Stomach smooth muscle (tissue), 2 donors: ENCODE data around the gene CLCN7.

ENCODE experiments used
- H3K27ac ChIP-seq: one replicate; pipeline ENCODE4 v1.7.0; 2013; ENCODE audit warnings: mild to moderate bottlenecking, low read length, inconsistent platforms
- H3K27me3 ChIP-seq, 2 donors: one replicate each; pipeline ENCODE4 v1.7.0; 2013; ENCODE audit warnings: low read length in 2 of 2; ENCODE audit not compliant: insufficient read depth in 2 of 2, control insufficient read depth in 1 of 2
- H3K36me3 ChIP-seq, 2 donors: one replicate each; pipeline ENCODE4 v1.7.0; 2013; ENCODE audit warnings: low read length in 2 of 2; ENCODE audit not compliant: control insufficient read depth in 2 of 2, insufficient read depth in 2 of 2
- H3K4me1 ChIP-seq: one replicate; pipeline ENCODE4 v1.7.0; 2013; ENCODE audit warnings: low read length; ENCODE audit not compliant: control insufficient read depth, insufficient read depth
- H3K4me3 ChIP-seq, 2 donors: one replicate each; pipeline ENCODE4 v1.7.0; 2013; ENCODE audit warnings: low read length in 2 of 2
- H3K9ac ChIP-seq, 2 donors: one replicate each; pipeline ENCODE4 v1.7.0; 2013; ENCODE audit warnings: low read length in 2 of 2, mild to moderate bottlenecking in 1 of 2
- H3K9me3 ChIP-seq, 2 donors: one replicate each; pipeline ENCODE4 v1.7.0; 2013; ENCODE audit warnings: low read length in 2 of 2; ENCODE audit not compliant: control insufficient read depth in 2 of 2
- donor health status: healthy.
- donor health status: Pancreatic carcinoma.

Gene CLCN7

GRCh38 chr16:1493746-1494094 is 18.9 kb upstream of the CLCN7 start:
- Histone ChIP-seq H3K36me3 (peaks cover 3 to 18% of the 10 kb centered on the region in 2 donors), H3K27ac (peak overlapping the region; percentile 66), H3K27me3 (no peaks in the 10 kb centered on the region), H3K4me1 (peaks cover 24% of the 10 kb centered on the region), H3K9ac (peak overlapping the region; percentile 73 to 74), H3K9me3 (no peaks in the 10 kb centered on the region), H3K4me3 (peak overlapping the region; percentile 71 to 84)

GRCh38 chr16:1492923-1493745 is 18.3 kb upstream of the CLCN7 start, which contains the start of gene TELO2:
TSS of gene TELO2 (plus strand) at chr16:1493360. CDS start at chr16:1494282, 922 bp downstream.
- H3K4me3 ChIP-seq, result peak within 1 kb of the TSS; percentile 73 to 84
- peaks cover 3 to 18% of the 10 kb centered on the region in 2 donors for H3K36me3 ChIP-seq
- peak within 1 kb of the TSS; percentile 74 to 77 for H3K9ac ChIP-seq
- peaks cover 24% of the 10 kb centered on the region for H3K4me1 ChIP-seq
- no peaks in the 10 kb centered on the region for H3K9me3 ChIP-seq
- H3K27ac ChIP-seq, result peak within 1 kb of the TSS; percentile 66
- no peaks in the 10 kb centered on the region for H3K27me3 ChIP-seq

GRCh38 chr16:1492082-1492922 is 17.5 kb upstream of the CLCN7 start:
- no peaks in the 10 kb centered on the region for H3K9me3 ChIP-seq
- H3K27ac ChIP-seq, result peak overlapping the region; percentile 60
- H3K9ac ChIP-seq, result peak overlapping the region; percentile 74 to 77
- H3K4me3 ChIP-seq, result peak overlapping the region; percentile 73 to 84
- H3K27me3 ChIP-seq, result no peaks in the 10 kb centered on the region
- H3K4me1 ChIP-seq, result peaks cover 21% of the 10 kb centered on the region
- H3K36me3 ChIP-seq, result peaks cover 0 to 13% of the 10 kb centered on the region in 2 donors

GRCh38 chr16:1491327-1491726 is 16.5 kb upstream of the CLCN7 start:
- peaks cover 21% of the 10 kb centered on the region for H3K4me1 ChIP-seq
- H3K27ac ChIP-seq, result no peak overlapping the region
- H3K36me3 ChIP-seq, result peaks cover 0 to 7% of the 10 kb centered on the region in 2 donors
- H3K9ac ChIP-seq, result no peak overlapping the region
- no peak overlapping the region for H3K4me3 ChIP-seq
- no peaks in the 10 kb centered on the region for H3K27me3 ChIP-seq
- no peaks in the 10 kb centered on the region for H3K9me3 ChIP-seq

GRCh38 chr16:1489077-1489476 is 14.2 kb upstream of the CLCN7 start:
- no peak overlapping the region for H3K9ac ChIP-seq
- no peaks in the 10 kb centered on the region for H3K9me3 ChIP-seq
- no peaks in the 10 kb centered on the region for H3K27me3 ChIP-seq
- no peaks in the 10 kb centered on the region for H3K36me3 ChIP-seq
- peaks cover 10% of the 10 kb centered on the region for H3K4me1 ChIP-seq
- H3K27ac ChIP-seq, result no peak overlapping the region
- no peak overlapping the region for H3K4me3 ChIP-seq

- no peak within 1 kb of the TSS for H3K4me3 ChIP-seq
- H3K27me3 ChIP-seq, result no peaks in the 10 kb centered on the region
- H3K4me1 ChIP-seq, result peaks cover 6% of the 10 kb centered on the region
- no peaks in the 10 kb centered on the region for H3K36me3 ChIP-seq
- no peaks in the 10 kb centered on the region for H3K9me3 ChIP-seq
- H3K27ac ChIP-seq, result no peak within 1 kb of the TSS
- H3K9ac ChIP-seq, result no peak within 1 kb of the TSS
Measured at GRCh38 chr16:1488619-1489018, 13.8 kb upstream of the CLCN7 start, which contains the start of gene PTX4. TSS of gene PTX4 (minus strand) at chr16:1488944. CDS start at chr16:1488909, 35 bp downstream.

- no peaks in the 10 kb centered on the region for H3K9me3 ChIP-seq
- no peaks in the 10 kb centered on the region for H3K36me3 ChIP-seq
Measured at GRCh38 chr16:1488054-1488601, 13.3 kb upstream of the CLCN7 start.

GRCh38 chr16:1487395-1488053 is 12.7 kb upstream of the CLCN7 start:
- H3K27me3 ChIP-seq, result no peaks in the 10 kb centered on the region
- H3K4me3 ChIP-seq, result no peak overlapping the region
- no peaks in the 10 kb centered on the region for H3K9me3 ChIP-seq
- no peaks in the 10 kb centered on the region for H3K36me3 ChIP-seq
- no peak overlapping the region for H3K27ac ChIP-seq
- H3K4me1 ChIP-seq, result peaks cover 1% of the 10 kb centered on the region
- H3K9ac ChIP-seq, result no peak overlapping the region

More at GRCh38 chr16:1488054-1488601, 13.3 kb upstream of the CLCN7 start:
- Histone ChIP-seq H3K27ac (no peak overlapping the region), H3K4me1 (peaks cover 6% of the 10 kb centered on the region), H3K27me3 (no peaks in the 10 kb centered on the region), H3K9ac (no peak overlapping the region), H3K4me3 (no peak overlapping the region)

- no peak overlapping the region for H3K4me3 ChIP-seq
- no peaks in the 10 kb centered on the region for H3K4me1 ChIP-seq
- H3K36me3 ChIP-seq, result no peaks in the 10 kb centered on the region
- no peaks in the 10 kb centered on the region for H3K9me3 ChIP-seq
- H3K27ac ChIP-seq, result no peak overlapping the region
- no peaks in the 10 kb centered on the region for H3K27me3 ChIP-seq
- H3K9ac ChIP-seq, result no peak overlapping the region
Measured at GRCh38 chr16:1486551-1487390, 11.9 kb upstream of the CLCN7 start.
